HL-60 (cell line): Measurements from ENCODE around the gene OR10H5.
"Not testable (repeated sequence)": the region's sequence is repeated elsewhere in the genome, so short reads cannot be mapped to it uniquely, and the experiment has no call there.

Experiments used
- DNase-seq, 2 experiments: peaks; one replicate each; pipeline ENCODE4 v3.0.0-alpha.2; 2010 to 2020; ENCODE audit warnings: low read depth in 1 of 2, low spot score in 1 of 2
- H3K27ac ChIP-seq: fragments of 250-450 bp; sonication (Bioruptor Pico); replicated peaks from 2 replicates; pipeline ENCODE4 v1.5.1; 2020; ENCODE audit warnings: mild to moderate bottlenecking, moderate library complexity
- H3K27me3 ChIP-seq: fragments of 250-450 bp; sonication (Bioruptor Pico); 2 replicates; pipeline ENCODE4 v1.5.1; 2021; ENCODE audit warnings: mild to moderate bottlenecking, moderate library complexity; ENCODE audit not compliant: insufficient read depth, poor library complexity, severe bottlenecking
- H3K4me3 ChIP-seq: replicated peaks from 2 replicates; pipeline ENCODE4 v1.5.1; 2011; ENCODE audit warnings: mild to moderate bottlenecking, control low read depth, low read length; ENCODE audit not compliant: insufficient read depth
- GABPA ChIP-seq: IDR thresholded peaks from 2 replicates; pipeline ENCODE4 v1.6.1; 2012; ENCODE audit warnings: low read depth
- POLR2AphosphoS5 ChIP-seq: IDR thresholded peaks from 2 replicates; pipeline ENCODE4 v1.6.1; 2012; ENCODE audit warnings: low read depth
- REST ChIP-seq: IDR thresholded peaks from 2 replicates; pipeline ENCODE4 v1.6.1; 2012; ENCODE audit warnings: low read depth; ENCODE audit not compliant: insufficient replicate concordance
- SPI1 ChIP-seq: IDR thresholded peaks from 2 replicates; pipeline ENCODE4 v1.6.1; 2012; ENCODE audit warnings: low read depth, mild to moderate bottlenecking, borderline replicate concordance
- TF ChIP-seq, protein P1 (sequence below): IDR thresholded peaks from one replicate; pipeline ENCODE4 v1.5.1; 2011; ENCODE audit warnings: low read length, control low read depth, inconsistent platforms; ENCODE audit not compliant: insufficient read depth

The OR10H5 gene

DNA sequence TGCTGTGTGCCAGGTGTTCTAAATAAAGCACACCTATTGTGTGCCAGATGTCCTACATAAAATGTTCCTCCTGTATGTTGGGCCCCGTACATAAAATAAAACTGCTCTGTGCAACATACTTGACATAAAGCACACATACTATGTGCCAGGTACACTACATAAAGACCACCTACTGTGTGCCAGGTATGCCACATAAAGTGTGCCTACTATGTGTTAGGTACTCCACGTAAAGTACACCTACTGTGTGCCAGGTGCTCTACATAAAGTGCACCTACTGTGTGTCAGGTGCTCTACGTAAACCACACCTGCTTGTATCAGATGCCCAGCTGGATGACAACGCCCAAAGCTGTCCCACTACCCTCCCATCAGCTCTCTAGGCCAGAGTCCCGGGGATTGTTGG is 5.8 kb upstream of the OR10H5 start:
- no peak for TF ChIP-seq SPI1
- H3K4me3 ChIP-seq, result no peak overlapping the region
- no peak overlapping the region for H3K27ac ChIP-seq
- H3K27me3 ChIP-seq, result no peaks in the 10 kb centered on the region
- no peak for DNase-seq

- H3K4me3 ChIP-seq, result no peak overlapping the region
- TF ChIP-seq REST (no peak), POLR2AphosphoS5 (no peak), GABPA (no peak), SPI1 (no peak)
- TF ChIP-seq, protein P1, sequence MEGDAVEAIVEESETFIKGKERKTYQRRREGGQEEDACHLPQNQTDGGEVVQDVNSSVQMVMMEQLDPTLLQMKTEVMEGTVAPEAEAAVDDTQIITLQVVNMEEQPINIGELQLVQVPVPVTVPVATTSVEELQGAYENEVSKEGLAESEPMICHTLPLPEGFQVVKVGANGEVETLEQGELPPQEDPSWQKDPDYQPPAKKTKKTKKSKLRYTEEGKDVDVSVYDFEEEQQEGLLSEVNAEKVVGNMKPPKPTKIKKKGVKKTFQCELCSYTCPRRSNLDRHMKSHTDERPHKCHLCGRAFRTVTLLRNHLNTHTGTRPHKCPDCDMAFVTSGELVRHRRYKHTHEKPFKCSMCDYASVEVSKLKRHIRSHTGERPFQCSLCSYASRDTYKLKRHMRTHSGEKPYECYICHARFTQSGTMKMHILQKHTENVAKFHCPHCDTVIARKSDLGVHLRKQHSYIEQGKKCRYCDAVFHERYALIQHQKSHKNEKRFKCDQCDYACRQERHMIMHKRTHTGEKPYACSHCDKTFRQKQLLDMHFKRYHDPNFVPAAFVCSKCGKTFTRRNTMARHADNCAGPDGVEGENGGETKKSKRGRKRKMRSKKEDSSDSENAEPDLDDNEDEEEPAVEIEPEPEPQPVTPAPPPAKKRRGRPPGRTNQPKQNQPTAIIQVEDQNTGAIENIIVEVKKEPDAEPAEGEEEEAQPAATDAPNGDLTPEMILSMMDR, result no peak
- DNase-seq, result no peak
- H3K27ac ChIP-seq, result no peak overlapping the region
- no peaks in the 10 kb centered on the region for H3K27me3 ChIP-seq
Measured at GRCh38 chr19:15782211-15782610, 5.2 kb upstream of the OR10H5 start.

GRCh38 chr19:15782896-15783295 is 4.6 kb upstream of the OR10H5 start:
- not testable (repeated sequence) for H3K27me3 ChIP-seq, H3K4me3 ChIP-seq, H3K27ac ChIP-seq, DNase-seq

DNA sequence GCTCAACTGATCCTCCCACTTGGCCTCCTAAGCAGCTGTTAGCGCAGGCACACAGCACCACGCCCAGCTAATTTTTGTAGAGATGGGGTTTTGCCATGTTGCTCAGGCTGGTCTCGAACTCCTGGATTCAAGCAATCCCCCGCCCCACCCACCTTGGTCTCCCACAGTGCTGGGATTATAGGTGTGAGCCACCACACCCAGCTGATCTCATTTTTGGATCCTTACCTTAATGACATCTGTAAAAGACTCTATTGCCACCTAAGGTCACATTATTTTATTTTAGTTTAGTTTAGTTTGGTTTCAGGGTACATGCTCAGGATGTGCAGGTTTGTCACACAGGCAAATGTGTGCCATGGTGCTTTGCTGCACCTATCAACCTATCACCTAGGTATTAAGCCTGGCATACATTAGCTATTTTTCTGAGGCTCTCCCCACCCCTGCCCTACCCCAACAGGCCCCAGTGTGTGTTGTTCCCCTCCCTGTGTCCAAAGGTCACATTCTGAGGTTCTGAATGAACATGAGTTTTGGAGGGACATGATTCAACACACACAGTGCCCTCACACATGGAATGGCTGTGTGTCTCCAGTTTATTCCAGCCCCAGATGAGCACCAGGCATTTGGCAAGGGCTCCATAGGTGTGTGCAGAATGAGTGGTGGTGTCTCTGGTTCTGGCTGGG is 1.3 kb downstream of the OR10H5 start:
- H3K27me3 ChIP-seq, result no peaks in the 10 kb centered on the region
- H3K4me3 ChIP-seq, result no peak overlapping the region
- no peak for DNase-seq
- H3K27ac ChIP-seq, result no peak overlapping the region
- TF ChIP-seq SPI1 (no peak), GABPA (no peak), POLR2AphosphoS5 (no peak), REST (no peak)
- TF ChIP-seq, protein P1, result no peak

DNA sequence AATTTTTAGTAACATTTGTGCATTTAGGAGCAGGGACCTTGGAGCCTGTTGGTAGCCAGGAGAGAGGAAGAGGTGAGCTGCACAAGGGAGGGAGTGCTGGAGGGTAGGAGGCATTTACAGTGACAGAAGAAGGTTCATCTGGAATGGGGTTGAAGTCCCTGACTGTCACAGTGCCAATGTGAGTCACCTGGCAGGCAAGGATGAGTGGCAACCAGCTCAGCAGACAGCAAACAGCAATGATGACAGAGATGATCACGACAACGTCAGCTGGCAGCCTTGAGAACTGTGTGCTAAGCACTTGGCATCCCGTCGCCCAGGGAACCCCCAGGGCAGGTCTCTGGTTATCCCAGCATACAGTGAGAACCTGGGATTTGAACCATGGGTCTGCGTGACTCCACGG is 2.6 kb downstream of the OR10H5 start:
- no peak overlapping the region for H3K4me3 ChIP-seq
- no peak for TF ChIP-seq REST
- DNase-seq, result no peak
- no peak overlapping the region for H3K27ac ChIP-seq
- no peaks in the 10 kb centered on the region for H3K27me3 ChIP-seq

GRCh38 chr19:15794279-15794678 is 6.8 kb downstream of the OR10H5 start:
- H3K27ac ChIP-seq, H3K27me3 ChIP-seq, DNase-seq, H3K4me3 ChIP-seq: not testable (repeated sequence)
